HG03066 (cell line): Measurements from ENCODE around the gene CBLIF.
"Not testable (repeated sequence)": the region's sequence is repeated elsewhere in the genome, so short reads cannot be mapped to it uniquely, and the experiment has no call there.

Experiments
- ATAC-seq: cut with Tn5 transposase; IDR thresholded peaks from one replicate; pipeline ENCODE4 v1.9.1; 2021; ENCODE audit warnings: low read depth; ENCODE audit not compliant: unreplicated experiment

Gene CBLIF

GRCh38 chr11:59849129-59849528 lies 3.8 kb upstream of the CBLIF start:
- no peak for ATAC-seq

- not testable (repeated sequence) for ATAC-seq
Measured at GRCh38 chr11:59848439-59848838, 3.1 kb upstream of the CBLIF start.

- ATAC-seq: no peak
Measured at GRCh38 chr11:59847626-59848025, 2.3 kb upstream of the CBLIF start.

GRCh38 chr11:59846556-59846955 lies 1.3 kb upstream of the CBLIF start:
- ATAC-seq: no peak

GRCh38 chr11:59842316-59842715 lies 3.0 kb downstream of the CBLIF start:
- ATAC-seq: no peak

GRCh38 chr11:59841514-59841913 lies 3.8 kb downstream of the CBLIF start:
- no peak for ATAC-seq

GRCh38 chr11:59839615-59840014 lies 5.7 kb downstream of the CBLIF start:
- no peak for ATAC-seq

- no peak for ATAC-seq
Measured at GRCh38 chr11:59833602-59834001, 11.7 kb downstream of the CBLIF start.

GRCh38 chr11:59829358-59829757 lies 15.9 kb downstream of the CBLIF start:
- ATAC-seq: no peak

- ATAC-seq: peak; percentile 90
Measured at GRCh38 chr11:59822989-59823566, 22.2 kb downstream of the CBLIF start.

- ATAC-seq: no peak
Measured at GRCh38 chr11:59818572-59818971, 26.7 kb downstream of the CBLIF start.

- not testable (repeated sequence) for ATAC-seq
Measured at GRCh38 chr11:59816434-59816833, 28.9 kb downstream of the CBLIF start.

GRCh38 chr11:59815754-59816153 lies 29.5 kb downstream of the CBLIF start:
- ATAC-seq: no peak

- ATAC-seq: no peak
Measured at GRCh38 chr11:59814021-59814420, 31.3 kb downstream of the CBLIF start.

GRCh38 chr11:59813364-59813763 lies 31.9 kb downstream of the CBLIF start:
- no peak for ATAC-seq

GRCh38 chr11:59812220-59812619 lies 33.1 kb downstream of the CBLIF start:
- no peak for ATAC-seq

- ATAC-seq: no peak
Measured at GRCh38 chr11:59810911-59811259, 34.4 kb downstream of the CBLIF start.

GRCh38 chr11:59810189-59810910 lies 34.9 kb downstream of the CBLIF start, which contains the start of gene MRPL16:
Gene MRPL16, minus strand, starts transcription at chr11:59810778. Its CDS starts 120 bp downstream, at chr11:59810658.
- ATAC-seq: peak; percentile 96

GRCh38 chr11:59807047-59807610 lies 38.2 kb downstream of the CBLIF start:
- ATAC-seq: no peak

- no peak for ATAC-seq
Measured at GRCh38 chr11:59804061-59804460, 41.2 kb downstream of the CBLIF start.

- no peak for ATAC-seq
Measured at GRCh38 chr11:59802639-59803176, 42.6 kb downstream of the CBLIF start.
